Natural killer cell (primary cell): ENCODE measurements around the gene SLC26A8. TPM values are rescaled to one million over a fixed set of nuclear protein-coding genes. Genes with fewer than 3 reads are reported as not detected.

Source experiments
- ATAC-seq, 3 donors: fragments of 150-1000 bp in 2 of 3; fragments of 200-7000 bp in 1 of 3; cut with Tn5 transposase; 1 replicate in 1 of 3; 2 replicates in 2 of 3; pipeline ENCODE4 v1.10.0; 2021; ENCODE audit warnings: mild to moderate bottlenecking in 2 of 3, moderate library complexity in 2 of 3
- DNase-seq, 2 donors: peaks; one replicate each; pipeline versions ENCODE4 v3.0.0 to v3.0.0-alpha.2; 2013 to 2021; ENCODE audit warnings: mixed read lengths in 1 of 2
- H3K27ac ChIP-seq: one replicate; pipeline ENCODE4 v1.5.1; 2013; ENCODE audit warnings: mild to moderate bottlenecking, low read length
- H3K27me3 ChIP-seq: one replicate; pipeline ENCODE4 v1.6.1; 2013; ENCODE audit warnings: low read length; ENCODE audit not compliant: control insufficient read depth, insufficient read depth
- H3K36me3 ChIP-seq: one replicate; pipeline ENCODE4 v1.6.1; 2013; ENCODE audit warnings: low read length; ENCODE audit not compliant: control insufficient read depth, insufficient read depth
- H3K4me1 ChIP-seq: one replicate; pipeline ENCODE4 v1.6.1; 2013; ENCODE audit warnings: low read length; ENCODE audit not compliant: control insufficient read depth, insufficient read depth
- H3K4me3 ChIP-seq: one replicate; pipeline ENCODE4 v1.5.1; 2013; ENCODE audit warnings: low read length
- H3K9me3 ChIP-seq: one replicate; pipeline ENCODE4 v1.6.1; 2013; ENCODE audit warnings: low read length; ENCODE audit not compliant: control insufficient read depth, insufficient read depth
- H3K27ac Mint-ChIP-seq, 2 donors: one replicate each; pipeline ENCODE4 v1.8.0; 2022; ENCODE audit warnings: mild to moderate bottlenecking in 2 of 2, mixed read lengths in 2 of 2, moderate library complexity in 1 of 2
- H3K27me3 Mint-ChIP-seq, 2 donors: one replicate each; pipeline ENCODE4 v1.8.0; 2022; ENCODE audit warnings: low read depth in 2 of 2, mixed read lengths in 2 of 2
- H3K36me3 Mint-ChIP-seq: one replicate; pipeline ENCODE4 v1.8.0; 2022; ENCODE audit warnings: mixed read lengths
- H3K4me1 Mint-ChIP-seq, 2 donors: one replicate each; pipeline ENCODE4 v1.8.0; 2022; ENCODE audit warnings: mixed read lengths in 2 of 2
- H3K4me3 Mint-ChIP-seq: one replicate; pipeline ENCODE4 v1.8.0; 2022; ENCODE audit warnings: mild to moderate bottlenecking, moderate library complexity, mixed read lengths
- H3K9me3 Mint-ChIP-seq, 2 donors: one replicate each; pipeline ENCODE4 v1.8.0; 2022; ENCODE audit warnings: mixed read lengths in 2 of 2
- WGBS: methylation state at CpG from one replicate; pipeline ENCODE4 v1.1.7; 2013; ENCODE audit warnings: missing lambda C conversion rate; ENCODE audit not compliant: insufficient coverage; 5-methylcytosine and 5-hydroxymethylcytosine counted together
- intact Hi-C: fragments of 100-400 bp; cut with micrococcal nuclease; formaldehyde crosslinking; loops from one replicate; pipeline ENCODE4 v1.14.2; 2022
- total RNA-seq, 4 donors: library from RNA; stranded (reverse); fragments of 120-200 nt in 1 of 4; gene quantifications; one replicate each; pipeline versions ENCODE4 v1.2.3 to v1.2.4, GENCODE V29; 2013 to 2022
- TF ChIP-seq, protein P1 (sequence below): fragments of 200-600 bp; IDR thresholded peaks from one replicate; pipeline ENCODE4 v1.8.0; 2022; ENCODE audit warnings: antibody characterized with exemption

Gene SLC26A8
- total RNA-seq, 3 donors from 2014 or later (not counting 1 experiment from before 2014, with no cell fraction given), result 0.93 TPM; not detected in 2

DNA sequence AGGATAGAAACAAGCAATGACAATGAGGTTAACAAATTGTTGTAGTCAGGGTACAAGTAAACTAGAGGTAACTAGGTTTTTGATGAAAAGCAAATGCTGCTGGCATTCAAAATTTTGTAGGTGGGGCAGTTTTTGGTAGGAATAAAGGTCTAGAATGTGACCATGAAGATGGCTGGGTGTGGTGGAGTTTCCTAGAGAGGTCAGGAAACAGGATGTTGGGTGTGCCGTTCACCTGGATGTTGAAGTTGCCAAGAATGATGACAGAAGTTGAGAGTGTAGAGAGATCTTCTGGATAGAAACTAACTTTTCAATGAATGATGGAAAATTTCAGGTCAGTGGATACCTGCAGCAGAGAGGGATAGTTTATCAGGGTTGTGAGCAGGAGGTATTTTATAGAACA is 25.9 kb upstream of the SLC26A8 start:
- intact Hi-C loops, result no loop called here

DNA sequence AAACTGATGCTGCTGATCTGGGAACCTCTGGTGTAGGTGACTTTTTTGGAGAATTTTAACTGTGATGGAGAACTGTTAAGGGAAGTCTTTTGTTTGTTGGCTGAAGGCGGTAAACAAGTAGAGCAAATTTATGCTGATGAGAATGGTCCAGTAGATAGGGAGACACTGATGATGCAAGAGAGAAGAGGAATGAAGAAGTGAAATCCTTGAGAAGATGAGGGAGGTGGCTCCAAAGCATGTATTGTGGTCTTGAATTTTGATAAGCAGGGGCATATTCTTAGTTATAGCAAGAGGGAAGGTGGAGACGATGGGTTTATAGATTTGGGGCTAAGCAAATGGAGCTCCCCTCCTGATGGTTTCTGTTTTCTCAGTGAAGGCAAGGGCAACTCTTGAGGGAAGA is 25.1 kb upstream of the SLC26A8 start:
- Histone ChIP-seq H3K4me1 (peaks cover 12% of the 10 kb centered on the region), H3K27me3 (no peaks in the 10 kb centered on the region), H3K36me3 (peaks cover 10% of the 10 kb centered on the region), H3K27ac (no peak overlapping the region), H3K4me3 (no peak overlapping the region), H3K9me3 (no peaks in the 10 kb centered on the region)
- TF ChIP-seq, protein P1, sequence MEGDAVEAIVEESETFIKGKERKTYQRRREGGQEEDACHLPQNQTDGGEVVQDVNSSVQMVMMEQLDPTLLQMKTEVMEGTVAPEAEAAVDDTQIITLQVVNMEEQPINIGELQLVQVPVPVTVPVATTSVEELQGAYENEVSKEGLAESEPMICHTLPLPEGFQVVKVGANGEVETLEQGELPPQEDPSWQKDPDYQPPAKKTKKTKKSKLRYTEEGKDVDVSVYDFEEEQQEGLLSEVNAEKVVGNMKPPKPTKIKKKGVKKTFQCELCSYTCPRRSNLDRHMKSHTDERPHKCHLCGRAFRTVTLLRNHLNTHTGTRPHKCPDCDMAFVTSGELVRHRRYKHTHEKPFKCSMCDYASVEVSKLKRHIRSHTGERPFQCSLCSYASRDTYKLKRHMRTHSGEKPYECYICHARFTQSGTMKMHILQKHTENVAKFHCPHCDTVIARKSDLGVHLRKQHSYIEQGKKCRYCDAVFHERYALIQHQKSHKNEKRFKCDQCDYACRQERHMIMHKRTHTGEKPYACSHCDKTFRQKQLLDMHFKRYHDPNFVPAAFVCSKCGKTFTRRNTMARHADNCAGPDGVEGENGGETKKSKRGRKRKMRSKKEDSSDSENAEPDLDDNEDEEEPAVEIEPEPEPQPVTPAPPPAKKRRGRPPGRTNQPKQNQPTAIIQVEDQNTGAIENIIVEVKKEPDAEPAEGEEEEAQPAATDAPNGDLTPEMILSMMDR, result no peak
- Mint-ChIP-seq H3K9me3 (no peaks in the 10 kb centered on the region), H3K27ac (no peak overlapping the region), H3K36me3 (no peaks in the 10 kb centered on the region), H3K4me1 (peaks cover 8 to 9% of the 10 kb centered on the region in 2 donors), H3K4me3 (no peak overlapping the region), H3K27me3 (no peaks in the 10 kb centered on the region)
- ATAC-seq (no peak), DNase-seq (no peak)
- 93% methylated on average over 2 of the region's 2 CpGs for WGBS
- intact Hi-C loops, result no loop called here

More for the DNA sequence above, 25.9 kb upstream of the SLC26A8 start:
- 19% methylated on average over 1 of the region's 1 CpG for WGBS
- no peak overlapping the region for H3K27ac Mint-ChIP-seq
- H3K4me1 Mint-ChIP-seq, result peaks cover 13 to 15% of the 10 kb centered on the region in 2 donors
- Histone ChIP-seq H3K27ac (no peak overlapping the region), H3K4me1 (peaks cover 12% of the 10 kb centered on the region), H3K9me3 (no peaks in the 10 kb centered on the region), H3K27me3 (no peaks in the 10 kb centered on the region), H3K36me3 (peaks cover 16% of the 10 kb centered on the region), H3K4me3 (no peak overlapping the region)
- no peak overlapping the region for H3K4me3 Mint-ChIP-seq
- no peak for ATAC-seq
- no peaks in the 10 kb centered on the region for H3K36me3 Mint-ChIP-seq
- no peaks in the 10 kb centered on the region for H3K9me3 Mint-ChIP-seq
- peak in 1 of 2 donors; percentile 15 for DNase-seq
- TF ChIP-seq, protein P1, result no peak
- no peaks in the 10 kb centered on the region for H3K27me3 Mint-ChIP-seq

DNA sequence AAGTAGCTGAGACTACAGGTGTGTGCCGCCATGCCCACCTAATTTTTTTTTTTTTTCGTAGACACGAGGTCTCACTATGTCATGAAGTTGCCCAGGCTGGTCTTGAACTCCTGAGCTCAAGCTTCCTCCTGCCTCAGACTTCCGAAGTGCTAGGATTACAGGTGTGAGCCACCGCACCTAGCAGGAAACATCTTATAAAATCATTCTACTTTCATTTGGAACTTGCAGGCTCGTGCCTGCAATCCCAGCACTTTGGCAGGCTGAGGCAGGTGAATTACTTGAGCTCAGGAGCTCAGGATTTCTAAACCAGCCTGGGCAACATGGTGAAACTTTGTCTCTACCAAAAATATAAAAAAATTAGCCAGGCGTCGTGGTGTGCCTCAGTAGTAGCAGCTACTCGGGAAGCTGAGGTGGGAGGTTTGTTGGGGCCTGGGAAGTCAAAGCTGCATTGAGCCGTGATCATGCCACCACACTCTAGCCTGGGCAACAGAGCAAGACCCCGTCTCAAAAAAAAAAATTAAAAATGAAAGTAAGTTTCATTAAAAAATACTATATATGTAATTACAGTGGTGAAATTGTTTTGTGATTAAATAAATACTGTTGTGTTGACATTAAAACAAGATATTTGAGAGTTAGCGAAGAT is 18.3 kb upstream of the SLC26A8 start:
- Histone ChIP-seq H3K4me3 (no peak overlapping the region), H3K27ac (no peak overlapping the region), H3K4me1 (peaks cover 12% of the 10 kb centered on the region), H3K36me3 (no peaks in the 10 kb centered on the region), H3K9me3 (no peaks in the 10 kb centered on the region), H3K27me3 (no peaks in the 10 kb centered on the region)
- Mint-ChIP-seq H3K27me3 (no peaks in the 10 kb centered on the region), H3K9me3 (no peaks in the 10 kb centered on the region), H3K27ac (peak overlapping the region; percentile 57 to 80), H3K4me1 (peaks cover 51 to 59% of the 10 kb centered on the region in 2 donors), H3K4me3 (no peak overlapping the region), H3K36me3 (no peaks in the 10 kb centered on the region)
- intact Hi-C loops, result no loop called here
- DNase-seq, result no peak
- WGBS, result 92% methylated on average over 7 of the region's 12 CpGs
- ATAC-seq, result no peak
- TF ChIP-seq, protein P1, result no peak

DNA sequence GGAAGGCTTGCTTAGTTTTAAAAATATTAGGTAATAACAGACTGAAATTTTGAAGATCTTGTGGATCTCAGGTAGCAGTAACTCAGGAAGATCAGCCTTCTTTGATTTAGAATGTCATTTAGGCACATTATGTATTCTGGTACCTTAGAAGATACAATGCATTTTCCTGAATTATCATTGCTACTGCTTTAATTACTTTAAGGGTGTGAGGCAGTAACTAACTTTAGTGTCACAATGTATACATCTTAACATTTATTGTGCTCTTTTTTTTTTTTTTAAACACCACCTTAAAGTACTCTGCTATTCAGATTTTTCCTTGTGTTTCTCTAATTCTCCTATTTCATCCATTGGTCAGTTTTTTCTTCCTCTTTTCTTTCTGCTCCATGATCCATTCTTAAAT is 16.5 kb upstream of the SLC26A8 start:
- Histone ChIP-seq H3K9me3 (no peaks in the 10 kb centered on the region), H3K27me3 (no peaks in the 10 kb centered on the region), H3K4me3 (no peak overlapping the region), H3K36me3 (no peaks in the 10 kb centered on the region), H3K27ac (no peak overlapping the region), H3K4me1 (peaks cover 12% of the 10 kb centered on the region)
- H3K36me3 Mint-ChIP-seq, result no peaks in the 10 kb centered on the region
- peak overlapping the region; percentile 57 to 80 for H3K27ac Mint-ChIP-seq
- no peak overlapping the region for H3K4me3 Mint-ChIP-seq
- no peak for ATAC-seq
- DNase-seq, result no peak
- peaks cover 56 to 62% of the 10 kb centered on the region in 2 donors for H3K4me1 Mint-ChIP-seq
- H3K27me3 Mint-ChIP-seq, result no peaks in the 10 kb centered on the region
- intact Hi-C loops, result no loop called here
- TF ChIP-seq, protein P1, result no peak
- H3K9me3 Mint-ChIP-seq, result no peaks in the 10 kb centered on the region
